Ectodermal cell (in vitro differentiated cells): ENCODE measurements around the gene ARHGEF5.

Source experiments
- H3K27ac ChIP-seq: 2 replicates; pipeline ENCODE4 v1.7.0; 2013; ENCODE audit warnings: mild to moderate bottlenecking, low read depth, low read length; ENCODE audit not compliant: insufficient read depth, poor library complexity, severe bottlenecking
- H3K27me3 ChIP-seq: 2 replicates; pipeline ENCODE4 v1.7.0; 2013; ENCODE audit warnings: mild to moderate bottlenecking, low read length; ENCODE audit not compliant: insufficient read depth, control insufficient read depth, poor library complexity, severe bottlenecking
- H3K36me3 ChIP-seq: one replicate; pipeline ENCODE4 v1.7.0; 2013; ENCODE audit warnings: low read length; ENCODE audit not compliant: control insufficient read depth, insufficient read depth
- H3K4me1 ChIP-seq: one replicate; pipeline ENCODE4 v1.7.0; 2013; ENCODE audit warnings: low read length; ENCODE audit not compliant: control insufficient read depth, insufficient read depth
- H3K4me3 ChIP-seq: 2 replicates; pipeline ENCODE4 v1.7.0; 2013; ENCODE audit warnings: low read depth, low read length, control low read depth; ENCODE audit not compliant: insufficient read depth
- H3K9me3 ChIP-seq: 2 replicates; pipeline ENCODE4 v1.7.0; 2013; ENCODE audit warnings: mild to moderate bottlenecking, low read length, moderate library complexity; ENCODE audit not compliant: control insufficient read depth
- WGBS, 2 experiments: methylation state at CpG; one replicate each; pipeline ENCODE4 v1.1.7; 2013; ENCODE audit warnings: missing lambda C conversion rate in 2 of 2; 5-methylcytosine and 5-hydroxymethylcytosine counted together

Gene ARHGEF5

GRCh38 chr7:144379776-144380384 lies 24.7 kb downstream of the ARHGEF5 start:
- Histone ChIP-seq H3K4me1 (no peaks in the 10 kb centered on the region), H3K27ac (no peak overlapping the region), H3K4me3 (no peak overlapping the region), H3K9me3 (no peaks in the 10 kb centered on the region), H3K36me3 (no peaks in the 10 kb centered on the region), H3K27me3 (no peaks in the 10 kb centered on the region)
- 92 to 95% methylated on average over 11 of the region's 11 CpGs for WGBS, 2 experiments

- no peaks in the 10 kb centered on the region for H3K4me1 ChIP-seq
- WGBS, 2 experiments: 88 to 92% methylated on average over 4 of the region's 4 CpGs
- H3K27ac ChIP-seq: no peak overlapping the region
- H3K4me3 ChIP-seq: no peak overlapping the region
- H3K9me3 ChIP-seq: no peaks in the 10 kb centered on the region
- H3K36me3 ChIP-seq: no peaks in the 10 kb centered on the region
- H3K27me3 ChIP-seq: no peaks in the 10 kb centered on the region
Observed at GRCh38 chr7:144384071-144384470, 28.9 kb downstream of the ARHGEF5 start.

GRCh38 chr7:144384555-144385245 lies 29.5 kb downstream of the ARHGEF5 start:
- no peaks in the 10 kb centered on the region for H3K27me3 ChIP-seq
- 67 to 77% methylated on average over 12 of the region's 12 CpGs for WGBS, 2 experiments
- no peak overlapping the region for H3K4me3 ChIP-seq
- H3K36me3 ChIP-seq: no peaks in the 10 kb centered on the region
- no peak overlapping the region for H3K27ac ChIP-seq
- H3K9me3 ChIP-seq: no peaks in the 10 kb centered on the region
- H3K4me1 ChIP-seq: no peaks in the 10 kb centered on the region

- Histone ChIP-seq H3K4me1 (no peaks in the 10 kb centered on the region), H3K27ac (no peak overlapping the region), H3K9me3 (no peaks in the 10 kb centered on the region), H3K36me3 (no peaks in the 10 kb centered on the region), H3K27me3 (no peaks in the 10 kb centered on the region), H3K4me3 (no peak overlapping the region)
Observed at GRCh38 chr7:144386741-144387140, 31.5 kb downstream of the ARHGEF5 start.

- Histone ChIP-seq H3K4me1 (no peaks in the 10 kb centered on the region), H3K27me3 (no peaks in the 10 kb centered on the region), H3K9me3 (no peaks in the 10 kb centered on the region), H3K4me3 (no peak overlapping the region), H3K36me3 (no peaks in the 10 kb centered on the region), H3K27ac (no peak overlapping the region)
- WGBS, 2 experiments: 85% methylated on average over 5 of the region's 5 CpGs
Observed at GRCh38 chr7:144388950-144389349, 33.7 kb downstream of the ARHGEF5 start.

GRCh38 chr7:144390481-144390880 lies 35.3 kb downstream of the ARHGEF5 start:
- H3K27ac ChIP-seq: no peak overlapping the region
- H3K9me3 ChIP-seq: no peaks in the 10 kb centered on the region
- no peaks in the 10 kb centered on the region for H3K27me3 ChIP-seq
- 81 to 86% methylated on average over 7 of the region's 7 CpGs for WGBS, 2 experiments
- H3K4me1 ChIP-seq: no peaks in the 10 kb centered on the region
- no peak overlapping the region for H3K4me3 ChIP-seq
- H3K36me3 ChIP-seq: no peaks in the 10 kb centered on the region

- no peaks in the 10 kb centered on the region for H3K4me1 ChIP-seq
- WGBS, 2 experiments: 85 to 92% methylated on average over 4 of the region's 4 CpGs
- H3K9me3 ChIP-seq: no peaks in the 10 kb centered on the region
- no peaks in the 10 kb centered on the region for H3K36me3 ChIP-seq
- no peaks in the 10 kb centered on the region for H3K27me3 ChIP-seq
- no peak overlapping the region for H3K4me3 ChIP-seq
- no peak overlapping the region for H3K27ac ChIP-seq
Observed at GRCh38 chr7:144391014-144391413, 35.8 kb downstream of the ARHGEF5 start.

GRCh38 chr7:144391823-144392255 lies 36.6 kb downstream of the ARHGEF5 start:
- H3K27me3 ChIP-seq: no peaks in the 10 kb centered on the region

GRCh38 chr7:144397086-144397485 lies 41.9 kb downstream of the ARHGEF5 start:
- WGBS, 2 experiments: 90 to 92% methylated on average over 4 of the region's 4 CpGs
- Histone ChIP-seq H3K27ac (no peak overlapping the region), H3K27me3 (no peaks in the 10 kb centered on the region), H3K4me3 (no peak overlapping the region), H3K36me3 (no peaks in the 10 kb centered on the region), H3K4me1 (no peaks in the 10 kb centered on the region), H3K9me3 (no peaks in the 10 kb centered on the region)

More at GRCh38 chr7:144391823-144392255, 36.6 kb downstream of the ARHGEF5 start:
- Histone ChIP-seq H3K4me1 (no peaks in the 10 kb centered on the region), H3K9me3 (no peaks in the 10 kb centered on the region), H3K36me3 (no peaks in the 10 kb centered on the region), H3K27ac (no peak overlapping the region), H3K4me3 (no peak overlapping the region)
- WGBS, 2 experiments: 45% methylated on average over 8 of the region's 8 CpGs

- no peaks in the 10 kb centered on the region for H3K36me3 ChIP-seq
- WGBS, 2 experiments: 92 to 94% methylated on average over 9 of the region's 9 CpGs
- no peaks in the 10 kb centered on the region for H3K4me1 ChIP-seq
- no peak overlapping the region for H3K4me3 ChIP-seq
- H3K27me3 ChIP-seq: no peaks in the 10 kb centered on the region
- no peak overlapping the region for H3K27ac ChIP-seq
- H3K9me3 ChIP-seq: no peaks in the 10 kb centered on the region
Observed at GRCh38 chr7:144398291-144398690, 43.1 kb downstream of the ARHGEF5 start.
